Vagina (tissue), 2 donors: Measurements from ENCODE around the gene DACH1.

ENCODE experiments used
- CTCF ChIP-seq, 3 experiments: fragments of 450-650 bp in 2 of 3; fragments of 200-600 bp in 1 of 3; sonication (generic) in 1 of 3; IDR thresholded peaks; one replicate each; pipeline ENCODE4 v1.5.1; 2017 to 2019; ENCODE audit warnings: antibody characterized with exemption in 3 of 3, mild to moderate bottlenecking in 2 of 3, moderate library complexity in 2 of 3
- POLR2A ChIP-seq, 2 donors: fragments of 450-650 bp; IDR thresholded peaks; one replicate each; pipeline ENCODE4 v1.6.1; 2017; ENCODE audit warnings: antibody characterized with exemption in 2 of 2, mild to moderate bottlenecking in 2 of 2, moderate library complexity in 2 of 2
- POLR2AphosphoS5 ChIP-seq, 2 donors: sonication (generic); formaldehyde crosslinking; IDR thresholded peaks; one replicate each; pipeline ENCODE4 v1.9.0; 2017; ENCODE audit warnings: antibody characterized with exemption in 2 of 2, mild to moderate bottlenecking in 2 of 2, low read depth in 1 of 2; ENCODE audit not compliant: insufficient read depth in 1 of 2

- no peak for TF ChIP-seq CTCF (IDR thresholded peaks at IDR 0.05)
- no peak for TF ChIP-seq POLR2A (IDR thresholded peaks at IDR 0.05)
- no peak for TF ChIP-seq POLR2AphosphoS5 (IDR thresholded peaks at IDR 0.05; ENCODE audit: insufficient read depth in 1 of 2, low read depth in 1 of 2)
Measured at GRCh38 chr13:71773531-71773930, 93.5 kb downstream of the DACH1 start.
